Astrocyte (in vitro differentiated cells and primary cell): ENCODE data around the gene CDH8. TPM values are rescaled to one million over a fixed set of nuclear protein-coding genes. Genes with fewer than 3 reads are reported as not detected.

ENCODE experiments used
- DNase-seq: peaks from one replicate; pipeline ENCODE4 v3.0.0-alpha.2; 2010; ENCODE audit warnings: low read depth
- FAIRE-seq: peaks from 2 replicates; lab custom pipeline; 2011; peaks lifted over from hg19 to GRCh38; lab: Jason Lieb, UNC
- H2AFZ ChIP-seq: 2 replicates; pipeline ENCODE4 v1.6.0; 2012; ENCODE audit warnings: low read depth, low read length, inconsistent platforms
- H3K27ac ChIP-seq: 2 replicates; pipeline ENCODE4 v1.5.1; 2011; ENCODE audit warnings: low read depth, low read length, inconsistent platforms
- H3K27me3 ChIP-seq: 2 replicates; pipeline ENCODE4 v1.6.0; 2011; ENCODE audit warnings: low read length, inconsistent platforms; ENCODE audit not compliant: insufficient read depth
- H3K36me3 ChIP-seq: 2 replicates; pipeline ENCODE4 v1.5.1; 2011; ENCODE audit warnings: low read length, inconsistent platforms; ENCODE audit not compliant: insufficient read depth
- H3K4me1 ChIP-seq: 2 replicates; pipeline ENCODE4 v1.5.1; 2011; ENCODE audit warnings: low read length, inconsistent platforms; ENCODE audit not compliant: insufficient read depth
- H3K4me2 ChIP-seq: 2 replicates; pipeline ENCODE4 v1.6.0; 2012; ENCODE audit warnings: low read length, inconsistent platforms
- H3K4me3 ChIP-seq: 2 replicates; pipeline ENCODE4 v1.5.1; 2011; ENCODE audit warnings: low read depth, mild to moderate bottlenecking, low read length, inconsistent platforms; ENCODE audit not compliant: insufficient read depth
- H3K79me2 ChIP-seq: 2 replicates; pipeline ENCODE4 v1.6.0; 2012; ENCODE audit warnings: mild to moderate bottlenecking, low read length, inconsistent platforms; ENCODE audit not compliant: insufficient read depth
- H3K9ac ChIP-seq: 2 replicates; pipeline ENCODE4 v1.6.0; 2012; ENCODE audit warnings: mild to moderate bottlenecking, low read length, inconsistent platforms
- H3K9me3 ChIP-seq: 2 replicates; pipeline ENCODE4 v1.5.1; 2012; ENCODE audit warnings: low read depth, mild to moderate bottlenecking, low read length, inconsistent platforms; ENCODE audit not compliant: insufficient read depth
- H4K20me1 ChIP-seq: 2 replicates; pipeline ENCODE4 v1.6.0; 2012; ENCODE audit warnings: low read length, inconsistent platforms; ENCODE audit not compliant: insufficient read depth
- H3K27ac Mint-ChIP-seq: one replicate; pipeline ENCODE4 v1.8.0; 2021; ENCODE audit warnings: mild to moderate bottlenecking, mixed read lengths; ENCODE audit not compliant: unreplicated experiment
- H3K27me3 Mint-ChIP-seq: one replicate; pipeline ENCODE4 v1.8.0; 2021; ENCODE audit warnings: low read depth, mixed read lengths; ENCODE audit not compliant: unreplicated experiment
- H3K36me3 Mint-ChIP-seq: one replicate; pipeline ENCODE4 v1.8.0; 2021; ENCODE audit warnings: low read depth, mixed read lengths; ENCODE audit not compliant: unreplicated experiment
- H3K4me1 Mint-ChIP-seq: one replicate; pipeline ENCODE4 v1.8.0; 2021; ENCODE audit warnings: low read depth, mixed read lengths; ENCODE audit not compliant: unreplicated experiment
- H3K4me3 Mint-ChIP-seq: one replicate; pipeline ENCODE4 v1.8.0; 2021; ENCODE audit warnings: mild to moderate bottlenecking, moderate library complexity, mixed read lengths; ENCODE audit not compliant: unreplicated experiment
- H3K9me3 Mint-ChIP-seq: one replicate; pipeline ENCODE4 v1.8.0; 2021; ENCODE audit warnings: mild to moderate bottlenecking, mixed read lengths; ENCODE audit not compliant: unreplicated experiment
- CTCF ChIP-seq: IDR thresholded peaks from 2 replicates; pipeline ENCODE4 v1.5.1; 2011; ENCODE audit warnings: low read depth, mild to moderate bottlenecking, inconsistent platforms, low read length, moderate library complexity; ENCODE audit not compliant: insufficient read depth
- EZH2 ChIP-seq: IDR thresholded peaks from 2 replicates; pipeline ENCODE4 v1.6.1; 2012; ENCODE audit warnings: mild to moderate bottlenecking, low read length, inconsistent platforms; ENCODE audit not compliant: insufficient read depth
- total RNA-seq: library from RNA; stranded (reverse); gene quantifications from 2 replicates; pipeline ENCODE4 v1.2.1, GENCODE V29; 2021

The CDH8 gene
- total RNA-seq, 1 donor from 2014 or later: 17.5 TPM

GRCh38 chr16:61987474-61988012, 48.7 kb downstream of the CDH8 start:
- no peak overlapping the region for H2AFZ ChIP-seq
- no peak overlapping the region for H3K27ac ChIP-seq
- H3K9me3 ChIP-seq: no peaks in the 10 kb centered on the region
- H3K27me3 Mint-ChIP-seq: no peaks in the 10 kb centered on the region
- H3K36me3 ChIP-seq: no peaks in the 10 kb centered on the region
- no peak overlapping the region for H3K27ac Mint-ChIP-seq
- no peak for DNase-seq
- H3K79me2 ChIP-seq: no peaks in the 10 kb centered on the region
- TF ChIP-seq EZH2 (no peak), CTCF (no peak)
- FAIRE-seq: no peak
- no peaks in the 10 kb centered on the region for H3K4me1 Mint-ChIP-seq
- H3K4me3 Mint-ChIP-seq: no peak overlapping the region
- no peaks in the 10 kb centered on the region for H3K9me3 Mint-ChIP-seq
- no peak overlapping the region for H3K4me2 ChIP-seq
- H3K4me3 ChIP-seq: no peak overlapping the region
- no peaks in the 10 kb centered on the region for H3K36me3 Mint-ChIP-seq
- H3K9ac ChIP-seq: no peak overlapping the region
- no peaks in the 10 kb centered on the region for H4K20me1 ChIP-seq
- no peaks in the 10 kb centered on the region for H3K27me3 ChIP-seq
- no peaks in the 10 kb centered on the region for H3K4me1 ChIP-seq

GRCh38 chr16:61969077-61969382, 67.2 kb downstream of the CDH8 start:
- Histone ChIP-seq H3K27me3 (no peaks in the 10 kb centered on the region), H3K9me3 (no peaks in the 10 kb centered on the region), H3K9ac (no peak overlapping the region), H3K4me3 (no peak overlapping the region), H2AFZ (no peak overlapping the region), H4K20me1 (no peaks in the 10 kb centered on the region), H3K4me1 (no peaks in the 10 kb centered on the region), H3K4me2 (peak overlapping the region; percentile 43), H3K27ac (no peak overlapping the region), H3K79me2 (no peaks in the 10 kb centered on the region), H3K36me3 (no peaks in the 10 kb centered on the region)
- no peak overlapping the region for H3K4me3 Mint-ChIP-seq
- no peaks in the 10 kb centered on the region for H3K27me3 Mint-ChIP-seq
- TF ChIP-seq CTCF: no peak
- no peak for TF ChIP-seq EZH2
- no peak overlapping the region for H3K27ac Mint-ChIP-seq
- H3K36me3 Mint-ChIP-seq: no peaks in the 10 kb centered on the region
- peaks cover 4% of the 10 kb centered on the region for H3K4me1 Mint-ChIP-seq
- H3K9me3 Mint-ChIP-seq: peaks cover 4% of the 10 kb centered on the region
- FAIRE-seq (no peak), DNase-seq (no peak)

- no peaks in the 10 kb centered on the region for H3K4me1 ChIP-seq
- H3K27ac ChIP-seq: no peak overlapping the region
- no peaks in the 10 kb centered on the region for H3K27me3 ChIP-seq
- peaks cover 4% of the 10 kb centered on the region for H3K4me1 Mint-ChIP-seq
- H3K9me3 Mint-ChIP-seq: peaks cover 4% of the 10 kb centered on the region
- no peaks in the 10 kb centered on the region for H4K20me1 ChIP-seq
- no peaks in the 10 kb centered on the region for H3K9me3 ChIP-seq
- no peaks in the 10 kb centered on the region for H3K36me3 ChIP-seq
- FAIRE-seq (no peak), DNase-seq (no peak)
- no peak overlapping the region for H3K4me3 Mint-ChIP-seq
- H3K4me2 ChIP-seq: peak overlapping the region; percentile 43
- H3K27ac Mint-ChIP-seq: no peak overlapping the region
- H3K27me3 Mint-ChIP-seq: no peaks in the 10 kb centered on the region
- no peak for TF ChIP-seq EZH2
- no peak for TF ChIP-seq CTCF
- no peaks in the 10 kb centered on the region for H3K79me2 ChIP-seq
- no peaks in the 10 kb centered on the region for H3K36me3 Mint-ChIP-seq
- no peak overlapping the region for H2AFZ ChIP-seq
- H3K9ac ChIP-seq: no peak overlapping the region
- no peak overlapping the region for H3K4me3 ChIP-seq
These were observed 67.8 kb downstream of the CDH8 start for GRCh38 chr16:61968242-61969076.
